Progenitor cell of endocrine pancreas (in vitro differentiated cells): ENCODE data around the gene GP1BA. TPM values are rescaled to one million over a fixed set of nuclear protein-coding genes. Genes with fewer than 3 reads are reported as not detected.

Source experiments
- DNase-seq: peaks from one replicate; pipeline ENCODE4 v3.0.0; 2021; ENCODE audit warnings: low spot score; ENCODE audit not compliant: unreplicated experiment
- H3K27ac Mint-ChIP-seq: 2 replicates; pipeline ENCODE4 v1.8.0; 2021; ENCODE audit warnings: mild to moderate bottlenecking, moderate library complexity, mixed read lengths
- H3K27me3 Mint-ChIP-seq: 2 replicates; pipeline ENCODE4 v1.8.0; 2021; ENCODE audit warnings: mixed read lengths
- H3K36me3 Mint-ChIP-seq: 2 replicates; pipeline ENCODE4 v1.8.0; 2022; ENCODE audit warnings: mixed read lengths; ENCODE audit not compliant: insufficient read depth
- H3K4me1 Mint-ChIP-seq: 2 replicates; pipeline ENCODE4 v1.8.0; 2021; ENCODE audit warnings: low read depth, mixed read lengths
- H3K4me3 Mint-ChIP-seq: 2 replicates; pipeline ENCODE4 v1.8.0; 2021; ENCODE audit warnings: low read depth, mild to moderate bottlenecking, moderate library complexity, mixed read lengths
- H3K9me3 Mint-ChIP-seq: 2 replicates; pipeline ENCODE4 v1.8.0; 2021; ENCODE audit warnings: low read depth, mixed read lengths
- total RNA-seq: library from RNA; stranded (reverse); gene quantifications from 2 replicates; pipeline ENCODE4 v1.2.1, GENCODE V29; 2021
- TF ChIP-seq, protein P1 (sequence below): fragments of 200-600 bp; sonication (generic); IDR thresholded peaks from one replicate; pipeline ENCODE4 v1.5.0; 2021; ENCODE audit warnings: antibody characterized with exemption, mild to moderate bottlenecking; ENCODE audit not compliant: unreplicated experiment

The GP1BA gene
- total RNA-seq, 1 donor from 2014 or later, result not detected

DNA sequence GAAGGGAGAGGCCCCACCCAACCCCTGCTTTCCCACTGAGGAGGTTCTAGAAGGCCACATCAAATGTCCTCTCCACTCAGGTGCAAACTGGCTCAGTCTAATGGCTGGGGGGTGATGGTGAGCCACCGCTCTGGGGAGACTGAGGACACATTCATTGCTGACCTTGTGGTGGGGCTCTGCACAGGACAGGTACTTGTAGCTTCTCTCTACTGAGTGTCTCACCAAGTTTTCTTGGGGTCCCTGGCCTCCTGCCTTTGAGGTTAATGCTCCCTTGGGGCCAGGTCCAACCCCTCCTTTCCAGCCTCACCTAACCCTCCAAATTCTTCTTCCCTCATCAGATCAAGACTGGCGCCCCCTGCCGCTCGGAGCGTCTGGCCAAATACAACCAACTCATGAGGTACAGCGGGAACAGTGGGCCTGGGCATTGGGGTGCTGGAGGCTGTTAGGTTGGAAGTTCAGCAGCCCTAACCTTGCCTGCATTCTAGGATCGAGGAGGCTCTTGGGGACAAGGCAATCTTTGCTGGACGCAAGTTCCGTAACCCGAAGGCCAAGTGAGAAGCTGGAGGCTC lies 24.5 kb downstream of the GP1BA start:
- no peaks in the 10 kb centered on the region for H3K9me3 Mint-ChIP-seq
- H3K36me3 Mint-ChIP-seq, result peaks cover 8% of the 10 kb centered on the region
- TF ChIP-seq, protein P1, sequence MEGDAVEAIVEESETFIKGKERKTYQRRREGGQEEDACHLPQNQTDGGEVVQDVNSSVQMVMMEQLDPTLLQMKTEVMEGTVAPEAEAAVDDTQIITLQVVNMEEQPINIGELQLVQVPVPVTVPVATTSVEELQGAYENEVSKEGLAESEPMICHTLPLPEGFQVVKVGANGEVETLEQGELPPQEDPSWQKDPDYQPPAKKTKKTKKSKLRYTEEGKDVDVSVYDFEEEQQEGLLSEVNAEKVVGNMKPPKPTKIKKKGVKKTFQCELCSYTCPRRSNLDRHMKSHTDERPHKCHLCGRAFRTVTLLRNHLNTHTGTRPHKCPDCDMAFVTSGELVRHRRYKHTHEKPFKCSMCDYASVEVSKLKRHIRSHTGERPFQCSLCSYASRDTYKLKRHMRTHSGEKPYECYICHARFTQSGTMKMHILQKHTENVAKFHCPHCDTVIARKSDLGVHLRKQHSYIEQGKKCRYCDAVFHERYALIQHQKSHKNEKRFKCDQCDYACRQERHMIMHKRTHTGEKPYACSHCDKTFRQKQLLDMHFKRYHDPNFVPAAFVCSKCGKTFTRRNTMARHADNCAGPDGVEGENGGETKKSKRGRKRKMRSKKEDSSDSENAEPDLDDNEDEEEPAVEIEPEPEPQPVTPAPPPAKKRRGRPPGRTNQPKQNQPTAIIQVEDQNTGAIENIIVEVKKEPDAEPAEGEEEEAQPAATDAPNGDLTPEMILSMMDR, result peak; percentile 31
- peaks cover 6% of the 10 kb centered on the region for H3K4me1 Mint-ChIP-seq
- H3K27me3 Mint-ChIP-seq, result no peaks in the 10 kb centered on the region
- no peak for DNase-seq
- no peak overlapping the region for H3K4me3 Mint-ChIP-seq
- H3K27ac Mint-ChIP-seq, result no peak overlapping the region

GRCh38 chr17:4958102-4958501 lies 26.0 kb downstream of the GP1BA start:
- no peak overlapping the region for H3K4me3 Mint-ChIP-seq
- no peak for DNase-seq
- H3K27me3 Mint-ChIP-seq, result no peaks in the 10 kb centered on the region
- no peak overlapping the region for H3K27ac Mint-ChIP-seq
- H3K9me3 Mint-ChIP-seq, result no peaks in the 10 kb centered on the region
- H3K4me1 Mint-ChIP-seq, result peaks cover 1% of the 10 kb centered on the region
- H3K36me3 Mint-ChIP-seq, result peaks cover 10% of the 10 kb centered on the region
- TF ChIP-seq, protein P1, result no peak

GRCh38 chr17:4959261-4959965 lies 27.3 kb downstream of the GP1BA start:
- peak overlapping the region; percentile 47 for H3K27ac Mint-ChIP-seq
- no peaks in the 10 kb centered on the region for H3K9me3 Mint-ChIP-seq
- H3K27me3 Mint-ChIP-seq, result no peaks in the 10 kb centered on the region
- DNase-seq, result no peak
- peaks cover 8% of the 10 kb centered on the region for H3K36me3 Mint-ChIP-seq
- TF ChIP-seq, protein P1, result no peak
- no peaks in the 10 kb centered on the region for H3K4me1 Mint-ChIP-seq
- no peak overlapping the region for H3K4me3 Mint-ChIP-seq

- TF ChIP-seq, protein P1, result no peak
- DNase-seq, result no peak
- Mint-ChIP-seq H3K4me3 (no peak overlapping the region), H3K9me3 (no peaks in the 10 kb centered on the region), H3K27ac (peak overlapping the region; percentile 3), H3K36me3 (peaks cover 11% of the 10 kb centered on the region), H3K4me1 (no peaks in the 10 kb centered on the region), H3K27me3 (no peaks in the 10 kb centered on the region)
Observed at GRCh38 chr17:4960279-4960922, 28.3 kb downstream of the GP1BA start.

DNA sequence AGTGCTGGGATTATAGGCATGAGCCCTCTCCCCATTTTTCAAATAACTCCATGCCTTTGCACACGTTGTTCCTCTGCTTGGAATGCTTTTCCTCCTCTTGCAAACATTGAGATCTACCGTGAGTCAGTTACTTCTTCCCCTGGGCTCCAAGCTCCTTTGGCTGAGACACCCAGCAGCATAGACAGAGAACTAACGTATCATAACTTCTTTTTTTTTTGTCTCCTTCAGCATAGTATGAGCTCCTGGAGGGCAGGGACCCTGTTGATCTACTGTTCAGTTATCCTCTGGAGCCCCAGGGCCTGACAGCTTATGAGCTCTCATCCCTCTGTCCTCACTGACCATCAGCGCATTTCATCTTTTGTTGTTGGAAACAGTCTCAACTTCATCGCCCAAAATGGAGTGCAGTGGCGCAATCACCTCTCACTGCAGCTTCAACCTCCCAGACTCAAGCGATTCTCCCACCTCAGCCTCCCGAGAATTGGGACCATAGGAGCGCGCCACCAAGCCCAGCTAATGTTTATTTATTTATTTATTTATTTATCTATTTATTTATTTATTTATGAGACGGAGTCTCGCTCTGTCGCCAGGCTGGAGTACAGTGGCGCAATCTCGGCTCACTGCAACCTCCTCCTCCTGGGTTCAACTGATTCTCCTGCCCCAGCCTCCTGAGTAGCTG lies 33.4 kb downstream of the GP1BA start:
- H3K27ac Mint-ChIP-seq, result peak overlapping the region; percentile 62
- no peak for DNase-seq
- H3K4me3 Mint-ChIP-seq, result peak overlapping the region; percentile 52
- H3K9me3 Mint-ChIP-seq, result no peaks in the 10 kb centered on the region
- H3K36me3 Mint-ChIP-seq, result peaks cover 14% of the 10 kb centered on the region
- no peaks in the 10 kb centered on the region for H3K27me3 Mint-ChIP-seq
- H3K4me1 Mint-ChIP-seq, result peaks cover 21% of the 10 kb centered on the region
- TF ChIP-seq, protein P1, result no peak
